Fibroblast of the aortic adventitia (primary cell): ENCODE data around the gene PRIMA1. TPM values are rescaled to one million over a fixed set of nuclear protein-coding genes. Genes with fewer than 3 reads are reported as not detected.

ENCODE experiments used
- DNase-seq: peaks from one replicate; pipeline ENCODE4 v3.0.0-alpha.2; 2010; ENCODE audit warnings: low read depth
- H3K4me3 ChIP-seq: 2 replicates; pipeline ENCODE4 v1.5.1; 2011; ENCODE audit warnings: low read depth, mild to moderate bottlenecking, control low read depth, low read length, moderate library complexity
- total RNA-seq: library from RNA; depleted of rRNA; stranded (reverse); fragments of >200 nt; gene quantifications from 2 replicates; pipeline ENCODE4 v1.2.3, GENCODE V29; 2012; ENCODE audit warnings: low replicate concordance
- TF ChIP-seq, protein P1 (sequence below): IDR thresholded peaks from 2 replicates; pipeline ENCODE4 v1.5.1; 2011; ENCODE audit warnings: mild to moderate bottlenecking, low read length, control low read depth, inconsistent platforms; ENCODE audit not compliant: insufficient read depth

Gene PRIMA1
- total RNA-seq, 1 donor = not detected

GRCh38 chr14:93757206-93757605 lies 31.1 kb downstream of the PRIMA1 start:
- TF ChIP-seq, protein P1, sequence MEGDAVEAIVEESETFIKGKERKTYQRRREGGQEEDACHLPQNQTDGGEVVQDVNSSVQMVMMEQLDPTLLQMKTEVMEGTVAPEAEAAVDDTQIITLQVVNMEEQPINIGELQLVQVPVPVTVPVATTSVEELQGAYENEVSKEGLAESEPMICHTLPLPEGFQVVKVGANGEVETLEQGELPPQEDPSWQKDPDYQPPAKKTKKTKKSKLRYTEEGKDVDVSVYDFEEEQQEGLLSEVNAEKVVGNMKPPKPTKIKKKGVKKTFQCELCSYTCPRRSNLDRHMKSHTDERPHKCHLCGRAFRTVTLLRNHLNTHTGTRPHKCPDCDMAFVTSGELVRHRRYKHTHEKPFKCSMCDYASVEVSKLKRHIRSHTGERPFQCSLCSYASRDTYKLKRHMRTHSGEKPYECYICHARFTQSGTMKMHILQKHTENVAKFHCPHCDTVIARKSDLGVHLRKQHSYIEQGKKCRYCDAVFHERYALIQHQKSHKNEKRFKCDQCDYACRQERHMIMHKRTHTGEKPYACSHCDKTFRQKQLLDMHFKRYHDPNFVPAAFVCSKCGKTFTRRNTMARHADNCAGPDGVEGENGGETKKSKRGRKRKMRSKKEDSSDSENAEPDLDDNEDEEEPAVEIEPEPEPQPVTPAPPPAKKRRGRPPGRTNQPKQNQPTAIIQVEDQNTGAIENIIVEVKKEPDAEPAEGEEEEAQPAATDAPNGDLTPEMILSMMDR = no peak
- DNase-seq = no peak
- H3K4me3 ChIP-seq = no peak overlapping the region

DNA sequence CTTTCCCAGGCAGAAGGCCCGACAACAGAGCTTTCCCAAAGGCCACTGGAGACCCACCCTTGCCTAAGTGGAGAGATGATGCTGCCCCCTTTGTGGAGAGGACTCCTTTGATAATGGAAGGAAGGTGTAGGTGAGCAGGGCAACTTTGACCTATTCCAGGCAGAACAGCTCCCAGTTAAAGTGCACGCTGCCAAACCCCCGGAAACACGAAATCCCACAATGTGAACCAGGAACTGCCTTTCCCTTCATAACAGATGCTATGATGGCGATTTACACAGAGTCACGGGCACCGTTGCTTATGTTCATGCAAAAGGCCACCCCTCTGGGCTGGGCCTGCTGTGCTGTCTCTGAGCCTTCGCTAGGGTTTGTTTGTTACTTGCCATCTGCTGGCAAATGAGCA lies 34.6 kb downstream of the PRIMA1 start:
- TF ChIP-seq, protein P1 = no peak
- DNase-seq = no peak

GRCh38 chr14:93752980-93753561 lies 35.2 kb downstream of the PRIMA1 start:
- no peak overlapping the region for H3K4me3 ChIP-seq
- no peak for DNase-seq
- TF ChIP-seq, protein P1 = no peak

More for the DNA sequence above, 34.6 kb downstream of the PRIMA1 start:
- no peak overlapping the region for H3K4me3 ChIP-seq

DNA sequence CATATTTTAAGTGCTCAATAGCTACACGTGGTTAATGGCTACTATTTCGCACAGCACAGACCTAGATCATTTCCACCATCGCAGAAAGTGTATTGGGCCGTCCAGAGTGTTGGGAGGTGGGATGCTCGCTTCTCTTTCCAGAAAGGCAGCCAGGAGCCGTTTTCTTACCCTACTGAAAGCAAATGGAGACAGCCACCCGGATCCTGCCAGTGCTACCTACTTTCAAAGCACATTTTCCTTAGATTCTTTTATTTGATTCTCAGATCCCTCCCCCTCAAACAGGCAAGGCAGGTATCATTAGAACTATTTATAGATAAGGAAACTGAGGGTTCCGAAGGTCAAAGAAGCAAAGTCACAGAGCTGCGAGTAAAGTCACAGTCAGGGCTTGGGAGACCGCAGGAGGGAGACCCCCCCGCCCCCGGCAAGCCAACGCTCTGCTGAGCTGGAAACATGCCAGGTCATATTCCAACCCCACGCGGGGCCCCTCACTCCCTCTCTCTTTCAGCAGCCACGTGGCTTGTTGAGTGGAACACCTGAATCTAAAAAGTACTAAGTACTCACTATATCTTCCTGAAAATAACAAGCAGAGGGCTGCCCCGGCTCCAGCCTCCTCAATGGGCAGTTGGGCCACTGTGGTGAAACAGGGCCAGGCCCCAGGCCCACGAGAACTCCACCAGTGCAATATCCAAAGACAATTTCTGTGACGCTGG lies 36.2 kb downstream of the PRIMA1 start:
- no peak for DNase-seq
- no peak overlapping the region for H3K4me3 ChIP-seq
- TF ChIP-seq, protein P1 = no peak

DNA sequence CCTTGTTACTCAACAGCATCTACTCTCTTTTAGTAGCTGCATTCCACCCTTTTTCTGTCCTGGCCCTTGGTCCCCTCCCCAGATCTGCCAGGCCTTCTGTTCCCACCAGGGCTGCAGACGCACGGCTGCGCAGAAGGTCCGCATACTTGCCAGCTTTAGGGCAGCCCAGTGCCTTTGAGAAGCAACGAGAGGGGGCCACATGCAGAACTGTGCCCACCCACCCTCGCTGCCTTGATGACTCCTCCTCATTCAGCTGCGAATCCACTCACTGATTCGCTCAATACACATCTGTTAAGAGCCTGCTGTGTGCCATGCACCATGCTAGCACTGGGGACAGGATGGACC lies 39.2 kb downstream of the PRIMA1 start:
- no peak for DNase-seq
- H3K4me3 ChIP-seq = no peak overlapping the region
- TF ChIP-seq, protein P1 = no peak

- TF ChIP-seq, protein P1 = no peak
- no peak overlapping the region for H3K4me3 ChIP-seq
- no peak for DNase-seq
These were observed 39.8 kb downstream of the PRIMA1 start for GRCh38 chr14:93748208-93749075.
